Fibroblast of the aortic adventitia (primary cell): Measurements from ENCODE around the gene ILDR1. TPM values are rescaled to one million over a fixed set of nuclear protein-coding genes. Genes with fewer than 3 reads are reported as not detected.
A peak's percentile ranks its signal among the peaks of the same experiment; 100 is the strongest.

Source experiments
- DNase-seq: peaks from one replicate; pipeline ENCODE4 v3.0.0-alpha.2; 2010; ENCODE audit warnings: low read depth
- H3K4me3 ChIP-seq: 2 replicates; pipeline ENCODE4 v1.5.1; 2011; ENCODE audit warnings: low read depth, mild to moderate bottlenecking, control low read depth, low read length, moderate library complexity
- total RNA-seq: library from RNA; depleted of rRNA; stranded (reverse); fragments of >200 nt; gene quantifications from 2 replicates; pipeline ENCODE4 v1.2.3, GENCODE V29; 2012; ENCODE audit warnings: low replicate concordance
- TF ChIP-seq, protein P1 (sequence below): IDR thresholded peaks from 2 replicates; pipeline ENCODE4 v1.5.1; 2011; ENCODE audit warnings: mild to moderate bottlenecking, low read length, control low read depth, inconsistent platforms; ENCODE audit not compliant: insufficient read depth

Gene ILDR1
- total RNA-seq, 1 donor: not detected

DNA sequence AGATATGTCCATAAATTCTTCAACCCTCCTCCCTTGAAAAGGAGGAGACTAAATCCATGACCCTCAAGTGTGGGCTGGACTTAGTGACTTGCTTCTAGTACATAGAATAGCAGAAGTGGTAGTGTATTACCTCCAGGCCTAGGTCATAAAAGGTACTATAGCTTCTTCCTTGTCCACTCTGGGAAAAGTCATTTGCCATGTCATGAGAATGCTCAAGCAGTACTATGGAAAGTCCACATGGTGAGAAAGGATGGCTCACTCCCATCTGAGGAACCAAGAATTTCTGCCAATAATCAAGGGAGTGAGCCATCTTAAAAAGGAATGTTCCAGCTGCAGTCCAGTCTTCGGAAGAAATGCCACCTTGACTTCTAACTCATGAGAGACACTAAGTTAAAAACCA lies 10.5 kb upstream of the ILDR1 start:
- TF ChIP-seq, protein P1, sequence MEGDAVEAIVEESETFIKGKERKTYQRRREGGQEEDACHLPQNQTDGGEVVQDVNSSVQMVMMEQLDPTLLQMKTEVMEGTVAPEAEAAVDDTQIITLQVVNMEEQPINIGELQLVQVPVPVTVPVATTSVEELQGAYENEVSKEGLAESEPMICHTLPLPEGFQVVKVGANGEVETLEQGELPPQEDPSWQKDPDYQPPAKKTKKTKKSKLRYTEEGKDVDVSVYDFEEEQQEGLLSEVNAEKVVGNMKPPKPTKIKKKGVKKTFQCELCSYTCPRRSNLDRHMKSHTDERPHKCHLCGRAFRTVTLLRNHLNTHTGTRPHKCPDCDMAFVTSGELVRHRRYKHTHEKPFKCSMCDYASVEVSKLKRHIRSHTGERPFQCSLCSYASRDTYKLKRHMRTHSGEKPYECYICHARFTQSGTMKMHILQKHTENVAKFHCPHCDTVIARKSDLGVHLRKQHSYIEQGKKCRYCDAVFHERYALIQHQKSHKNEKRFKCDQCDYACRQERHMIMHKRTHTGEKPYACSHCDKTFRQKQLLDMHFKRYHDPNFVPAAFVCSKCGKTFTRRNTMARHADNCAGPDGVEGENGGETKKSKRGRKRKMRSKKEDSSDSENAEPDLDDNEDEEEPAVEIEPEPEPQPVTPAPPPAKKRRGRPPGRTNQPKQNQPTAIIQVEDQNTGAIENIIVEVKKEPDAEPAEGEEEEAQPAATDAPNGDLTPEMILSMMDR: no peak
- no peak overlapping the region for H3K4me3 ChIP-seq
- no peak for DNase-seq

DNA sequence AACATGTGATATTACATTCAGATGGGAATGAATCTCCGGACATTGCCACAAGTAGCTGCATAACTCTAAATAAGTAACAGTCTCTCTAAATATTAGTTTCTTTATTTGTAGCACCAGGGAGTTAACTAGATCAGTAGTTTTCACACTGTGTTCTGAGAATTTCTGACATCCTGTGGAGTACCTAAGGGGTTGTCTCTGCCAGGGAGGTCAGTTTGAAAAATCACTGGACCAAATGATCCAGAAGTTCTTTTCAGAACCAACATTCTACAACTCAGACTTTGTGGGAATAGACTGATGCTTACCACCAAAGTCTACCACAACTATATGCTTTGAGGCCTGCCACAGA lies 9.0 kb upstream of the ILDR1 start:
- DNase-seq: no peak
- TF ChIP-seq, protein P1: no peak
- no peak overlapping the region for H3K4me3 ChIP-seq

DNA sequence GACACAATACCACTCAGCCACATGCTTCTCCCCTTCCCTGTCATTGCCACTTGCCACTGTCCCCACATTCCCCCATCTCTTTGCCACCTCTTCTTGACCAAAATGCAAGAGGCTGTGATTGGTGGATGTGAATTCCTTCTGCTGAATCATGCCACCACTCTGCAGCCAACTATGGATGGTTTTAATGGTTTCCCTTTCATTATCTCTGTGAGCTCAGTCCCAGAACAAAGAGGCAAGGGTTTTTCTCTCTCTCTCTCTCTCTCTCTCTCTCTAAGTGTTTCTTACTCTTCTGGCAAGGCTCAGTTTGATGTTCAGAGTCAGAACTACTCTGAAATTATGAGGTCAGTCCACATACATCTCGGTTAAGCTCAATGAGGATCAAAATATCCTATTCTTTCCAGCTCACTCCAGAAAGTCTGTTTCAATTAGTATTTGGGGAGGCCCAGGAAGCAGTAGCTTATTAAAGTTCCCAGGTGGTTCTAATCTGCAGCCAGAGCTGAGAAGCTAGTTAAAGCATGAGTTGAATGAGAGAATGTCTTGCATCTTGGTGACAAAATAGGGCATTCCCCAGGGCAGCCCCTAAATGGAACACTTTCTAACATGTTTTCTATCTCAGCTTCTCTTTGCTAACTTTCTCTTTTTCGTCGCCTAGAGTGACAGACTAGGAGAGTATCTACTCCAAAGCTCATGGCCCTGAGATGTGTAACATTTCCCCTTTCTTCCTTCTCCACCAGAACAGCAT lies 8.5 kb upstream of the ILDR1 start:
- no peak overlapping the region for H3K4me3 ChIP-seq
- DNase-seq: peak; percentile 65
- TF ChIP-seq, protein P1: no peak

DNA sequence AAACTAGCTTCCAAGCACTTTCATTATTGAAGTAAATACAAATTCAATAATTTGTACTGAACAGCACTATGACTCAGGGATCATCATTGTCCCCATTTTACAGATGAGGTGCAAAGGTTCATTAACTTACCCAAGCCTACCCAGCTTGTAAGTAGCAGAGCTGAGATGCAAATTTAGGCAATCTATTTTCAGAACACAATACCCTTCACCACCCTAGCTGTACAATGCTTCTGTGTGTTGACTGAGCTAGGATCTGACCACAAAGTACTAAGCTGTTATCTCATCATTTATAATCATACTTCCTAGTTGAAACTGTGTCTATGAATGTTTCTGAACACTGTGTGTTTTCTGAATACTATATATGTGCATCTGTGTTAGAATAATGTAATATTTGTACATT lies 3.2 kb upstream of the ILDR1 start:
- H3K4me3 ChIP-seq: no peak overlapping the region
- TF ChIP-seq, protein P1: no peak
- no peak for DNase-seq

DNA sequence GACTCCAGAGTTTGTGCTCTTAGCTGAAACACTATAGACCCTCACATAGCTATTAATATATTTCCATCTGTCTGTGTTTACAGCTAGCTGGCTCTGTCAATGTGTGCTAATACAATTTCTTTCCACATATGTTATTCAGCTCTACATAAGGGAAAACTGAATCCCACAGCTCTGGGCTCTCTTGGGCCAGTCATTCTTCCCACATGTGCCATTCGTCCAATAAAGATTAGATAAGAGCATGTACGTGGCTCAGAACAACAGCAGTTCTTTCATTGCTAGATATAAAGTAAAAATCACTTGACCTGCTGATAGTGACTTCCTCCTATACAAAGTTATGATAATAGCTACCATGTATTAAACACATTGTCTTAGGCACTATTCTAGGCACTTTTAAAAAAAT lies 2.8 kb upstream of the ILDR1 start:
- DNase-seq: peak; percentile 10

DNA sequence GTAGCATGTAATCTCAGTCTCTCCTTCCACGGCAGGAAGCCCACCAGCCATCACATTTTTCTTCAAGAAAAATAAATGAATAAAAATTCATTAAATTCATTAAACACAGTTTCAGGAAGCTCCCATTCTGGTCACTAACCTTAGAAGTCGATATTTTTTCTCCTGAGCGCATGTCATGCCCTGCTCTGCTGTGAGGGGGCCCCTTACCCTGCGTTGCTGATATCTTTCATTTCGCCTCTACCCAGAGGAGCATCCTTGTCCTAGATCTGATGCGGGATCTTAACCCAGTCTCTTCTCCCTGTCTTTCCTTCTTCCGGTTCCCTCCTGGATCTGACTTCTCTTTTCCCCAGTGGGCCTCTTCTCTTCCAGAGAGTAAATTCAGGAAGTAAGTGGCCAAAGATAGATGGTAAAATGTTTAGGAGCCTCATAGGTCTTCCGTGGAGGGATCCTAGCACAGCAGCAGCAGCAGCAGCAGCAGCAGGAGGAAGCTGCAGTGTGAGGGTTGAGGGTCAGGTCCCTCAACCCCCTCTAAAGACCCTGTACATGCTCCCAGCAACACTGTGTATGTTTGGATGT lies 1.4 kb upstream of the ILDR1 start:
- no peak for DNase-seq
- TF ChIP-seq, protein P1: no peak
- no peak overlapping the region for H3K4me3 ChIP-seq

More for the DNA sequence above, 2.8 kb upstream of the ILDR1 start:
- TF ChIP-seq, protein P1: no peak
- H3K4me3 ChIP-seq: no peak overlapping the region
